NB4 (cell line): ENCODE data around the gene TMEM135.

Experiments
- DNase-seq: peaks from one replicate; pipeline ENCODE4 v3.0.0; 2010; ENCODE audit warnings: low read depth
- H3K4me3 ChIP-seq: one replicate; pipeline ENCODE4 v1.5.1; 2011; ENCODE audit warnings: mild to moderate bottlenecking, low read depth, low read length, moderate library complexity
- CTCF ChIP-seq: IDR thresholded peaks from one replicate; pipeline ENCODE4 v1.5.1; 2012; ENCODE audit warnings: low read depth, low read length
- MAX ChIP-seq: IDR thresholded peaks from 2 replicates; pipeline ENCODE4 v1.6.1; 2011; ENCODE audit warnings: low read depth, low read length
- MYC ChIP-seq: IDR thresholded peaks from 2 replicates; pipeline ENCODE4 v1.6.1; 2011; ENCODE audit warnings: low read depth, low read length
- POLR2A ChIP-seq: IDR thresholded peaks from 2 replicates; pipeline ENCODE4 v1.6.1; 2011; ENCODE audit warnings: mild to moderate bottlenecking; ENCODE audit not compliant: insufficient read length; ENCODE audit errors: extremely low read depth

Gene TMEM135

DNA sequence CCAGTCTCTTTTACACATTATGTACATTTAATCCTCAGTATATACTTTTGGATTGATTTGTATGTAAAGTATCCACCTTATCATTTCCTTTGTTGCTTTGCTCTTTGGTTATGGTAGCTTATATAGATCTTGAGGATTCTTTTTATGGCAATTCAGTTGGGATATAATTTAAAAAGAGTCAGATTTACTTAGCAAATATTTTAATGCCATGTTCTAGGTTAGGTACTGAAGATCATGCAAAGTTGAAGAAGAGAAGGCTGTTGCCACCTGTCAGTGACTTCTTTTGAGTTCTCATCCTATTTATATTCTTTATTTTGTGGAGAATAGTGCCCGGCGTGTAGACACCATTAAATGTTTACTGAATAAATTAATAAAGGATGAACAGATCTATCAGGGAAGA lies 279.7 kb downstream of the TMEM135 start:
- H3K4me3 ChIP-seq: no peak overlapping the region
- TF ChIP-seq POLR2A: no peak
- TF ChIP-seq CTCF: no peak
- TF ChIP-seq MAX: no peak
- TF ChIP-seq MYC: no peak
- no peak for DNase-seq

DNA sequence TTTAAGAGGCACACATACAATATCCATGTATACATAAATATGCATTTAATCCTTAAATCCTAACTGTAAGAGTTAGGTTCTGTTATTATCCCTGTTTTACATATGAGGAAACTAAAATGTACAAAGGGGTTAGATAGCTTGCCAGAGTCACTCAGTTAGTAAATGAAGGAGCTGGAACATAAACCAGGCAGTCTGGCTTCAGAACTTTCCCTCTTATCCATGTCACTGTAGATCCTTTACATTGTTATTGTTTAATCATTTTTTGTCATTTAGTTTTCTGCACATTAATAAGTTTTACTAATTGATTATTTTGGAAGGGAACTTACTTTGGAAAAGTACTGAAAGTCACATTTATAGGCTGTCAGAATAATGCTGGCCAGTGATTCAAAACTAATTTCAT lies 282.4 kb downstream of the TMEM135 start:
- no peak for DNase-seq
- no peak overlapping the region for H3K4me3 ChIP-seq
- no peak for TF ChIP-seq POLR2A
- no peak for TF ChIP-seq CTCF
- TF ChIP-seq MYC: no peak
- no peak for TF ChIP-seq MAX

- H3K4me3 ChIP-seq: no peak overlapping the region
- DNase-seq: no peak
- TF ChIP-seq MYC (no peak), POLR2A (no peak), MAX (no peak), CTCF (no peak)
Observed at GRCh38 chr11:87322568-87322967, 284.8 kb downstream of the TMEM135 start.

- TF ChIP-seq MAX (no peak), CTCF (no peak), MYC (no peak), POLR2A (no peak)
- no peak overlapping the region for H3K4me3 ChIP-seq
- DNase-seq: no peak
Observed at GRCh38 chr11:87323899-87324298, 286.2 kb downstream of the TMEM135 start.

GRCh38 chr11:87324817-87325489 lies 287.2 kb downstream of the TMEM135 start:
- no peak overlapping the region for H3K4me3 ChIP-seq
- no peak for TF ChIP-seq POLR2A
- TF ChIP-seq CTCF: no peak
- no peak for DNase-seq

DNA sequence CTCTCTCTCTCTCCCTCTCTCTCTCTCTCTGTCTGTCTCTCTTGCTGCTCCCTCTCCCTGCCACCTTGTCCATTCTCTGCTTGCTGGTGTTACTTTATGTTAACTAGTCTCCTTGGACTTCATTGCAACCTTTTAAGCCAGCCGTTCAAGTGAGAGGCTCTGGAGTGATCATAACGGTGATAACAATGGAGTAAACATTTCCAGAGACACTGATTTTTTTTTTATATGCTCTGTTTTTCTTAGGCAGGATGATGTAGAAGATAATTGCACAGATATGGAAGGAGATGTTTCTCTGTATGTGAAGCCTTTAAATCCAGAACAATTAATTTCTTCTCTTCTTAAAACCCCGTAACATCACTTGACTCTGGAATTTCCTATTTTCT lies 287.7 kb downstream of the TMEM135 start:
- TF ChIP-seq CTCF: no peak
- TF ChIP-seq MYC: no peak
- TF ChIP-seq POLR2A: no peak
- TF ChIP-seq MAX: no peak
- no peak overlapping the region for H3K4me3 ChIP-seq
- DNase-seq: no peak
